Cardiac septum (tissue), 1 donor: ENCODE results near the gene WDR70. TPM values are rescaled to one million over a fixed set of nuclear protein-coding genes. Genes with fewer than 3 reads are reported as not detected.

Experiments
- DNase-seq: peaks from one replicate; pipeline ENCODE4 v3.0.0-alpha.2; 2020; ENCODE audit warnings: low spot score
- intact Hi-C: fragments of 100-400 bp; cut with DNase I; formaldehyde crosslinking; loops from one replicate; pipeline ENCODE4 v1.14.0; 2022
- total RNA-seq: library from RNA; stranded (reverse); fragmentation: NEBNext Ultra II Directional; extraction: Animal tissue kit (Norgen Biotek cat#: 25700); gene quantifications from one replicate; pipeline ENCODE4 v1.2.1, GENCODE V29; 2021
- donor health status: DM: no; HTN: no; CAD: no.

Gene WDR70
- total RNA-seq, 1 donor from 2014 or later: 16.0 TPM

DNA sequence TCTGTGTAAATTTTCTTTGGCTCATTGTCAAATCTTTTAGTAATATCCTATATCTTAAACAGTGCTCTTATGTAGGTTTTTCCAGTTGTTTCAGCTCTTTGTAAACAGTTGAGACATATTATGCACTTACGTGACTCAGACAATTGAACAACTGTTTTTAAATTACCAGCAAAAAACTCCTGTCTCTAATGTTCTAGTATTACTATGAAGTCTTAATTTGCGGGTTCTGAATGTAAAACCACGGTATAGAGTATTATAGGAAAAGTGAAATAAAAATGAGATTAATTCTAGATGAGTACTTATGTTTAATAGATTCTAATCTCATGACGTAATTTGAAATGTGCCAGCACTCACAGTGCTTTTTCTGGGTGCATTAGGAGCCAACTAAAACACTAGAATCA lies 324.7 kb downstream of the WDR70 start:
- intact Hi-C loops: no loop called here
- no peak for DNase-seq

DNA sequence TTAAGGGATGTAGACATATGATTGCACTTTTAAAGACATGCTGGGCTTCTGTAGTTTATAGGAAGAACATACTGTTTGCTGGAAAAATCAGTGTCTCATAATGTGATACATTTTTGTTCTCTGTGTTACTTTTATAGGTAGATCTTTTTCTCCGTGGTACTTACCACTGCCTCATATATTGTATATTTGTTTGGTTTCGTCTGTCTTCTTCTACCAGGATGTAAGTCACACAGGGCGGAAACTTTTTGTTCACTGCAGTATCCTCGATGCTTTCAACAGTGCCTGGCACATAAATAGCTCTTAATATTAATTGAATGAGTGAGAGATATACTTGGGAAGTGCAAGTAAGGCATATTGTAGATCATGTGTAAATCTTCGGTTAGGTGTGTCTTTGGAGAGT lies 325.3 kb downstream of the WDR70 start:
- intact Hi-C loops: no loop called here
- DNase-seq: no peak

DNA sequence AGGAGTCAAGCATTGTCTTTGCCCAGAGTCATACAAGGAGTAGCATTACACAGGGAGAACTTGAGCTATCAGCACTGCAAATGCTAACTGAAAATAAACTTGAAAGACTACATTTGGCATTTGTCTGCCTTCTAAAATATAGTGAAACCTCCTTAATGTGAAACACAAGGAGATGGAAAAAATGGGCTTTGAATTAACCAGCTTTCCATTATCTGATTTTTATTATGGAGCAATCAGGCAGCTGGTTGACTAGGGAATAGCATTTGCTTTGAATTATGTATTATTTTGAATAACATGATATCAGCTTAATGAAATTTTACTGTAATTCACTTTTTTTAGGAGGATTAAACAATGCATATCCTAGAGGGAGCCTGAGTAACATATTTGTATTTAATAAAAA lies 329.9 kb downstream of the WDR70 start:
- DNase-seq: no peak
- intact Hi-C loops: no loop called here

DNA sequence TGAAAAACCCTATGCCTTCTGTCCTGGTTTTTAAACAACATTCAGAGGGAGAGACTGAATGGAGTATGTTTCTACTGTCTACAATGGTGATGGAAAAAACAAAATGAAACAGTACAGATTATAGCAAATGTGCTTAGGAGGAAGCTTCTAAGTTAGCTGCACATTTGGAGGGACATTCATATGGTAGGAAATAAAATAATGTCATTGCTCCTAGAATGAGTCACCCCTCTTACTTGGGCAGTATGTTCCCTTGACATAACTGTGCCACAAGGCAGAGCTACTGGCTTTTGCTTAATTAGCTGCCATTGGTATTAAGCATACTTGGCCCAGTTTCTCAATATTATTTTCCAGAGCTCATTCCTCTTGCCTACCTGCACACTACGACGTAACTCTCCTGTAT lies 331.8 kb downstream of the WDR70 start:
- DNase-seq: no peak
- intact Hi-C loops: no loop called here

GRCh38 chr5:37712750-37713149 lies 333.6 kb downstream of the WDR70 start:
- DNase-seq: no peak
- intact Hi-C loops: no loop called here

DNA sequence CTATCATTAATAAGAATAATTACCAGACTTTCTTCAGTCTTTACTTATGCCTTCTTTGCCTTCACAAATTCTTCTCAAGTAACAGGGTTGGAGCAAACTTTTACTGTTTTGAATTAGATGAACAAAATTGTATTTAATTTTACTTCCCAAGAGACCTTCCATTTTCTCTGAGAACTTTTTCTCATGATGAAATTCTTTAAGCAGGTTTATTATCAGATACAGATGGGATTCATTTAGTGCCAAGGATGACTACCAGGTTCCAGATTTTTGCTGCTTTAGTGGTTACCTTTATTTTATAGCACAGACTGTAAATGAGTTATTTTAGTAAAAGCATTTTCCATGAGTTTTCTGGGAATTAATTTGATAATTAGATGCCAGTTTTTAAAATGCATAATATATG lies 335.6 kb downstream of the WDR70 start:
- intact Hi-C loops: no loop called here
- DNase-seq: no peak

DNA sequence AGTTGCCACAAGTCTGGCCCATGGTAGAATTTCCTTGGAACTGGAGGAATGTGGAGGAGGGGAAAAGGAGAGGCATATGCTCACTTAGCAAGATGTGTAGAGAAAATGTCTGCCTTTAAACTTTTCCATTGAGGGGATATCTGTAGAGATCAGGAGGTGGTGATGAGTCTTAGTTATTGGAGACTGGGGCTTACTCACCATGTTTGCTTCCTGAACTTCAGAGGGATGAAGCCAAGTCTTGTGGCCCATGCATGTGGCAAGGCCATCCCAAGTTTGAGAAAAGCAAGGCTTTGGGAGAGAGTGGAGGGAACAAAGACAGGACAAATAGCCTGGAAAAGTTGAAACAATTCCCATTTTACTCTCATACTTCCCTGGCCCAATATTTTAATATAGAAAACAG lies 336.2 kb downstream of the WDR70 start:
- intact Hi-C loops: no loop called here
- DNase-seq: no peak

- DNase-seq: no peak
- intact Hi-C loops: no loop called here
Observed at GRCh38 chr5:37715992-37716391, 336.9 kb downstream of the WDR70 start.

- intact Hi-C loops: no loop called here
Observed at GRCh38 chr5:37716405-37716804, 337.3 kb downstream of the WDR70 start.

DNA sequence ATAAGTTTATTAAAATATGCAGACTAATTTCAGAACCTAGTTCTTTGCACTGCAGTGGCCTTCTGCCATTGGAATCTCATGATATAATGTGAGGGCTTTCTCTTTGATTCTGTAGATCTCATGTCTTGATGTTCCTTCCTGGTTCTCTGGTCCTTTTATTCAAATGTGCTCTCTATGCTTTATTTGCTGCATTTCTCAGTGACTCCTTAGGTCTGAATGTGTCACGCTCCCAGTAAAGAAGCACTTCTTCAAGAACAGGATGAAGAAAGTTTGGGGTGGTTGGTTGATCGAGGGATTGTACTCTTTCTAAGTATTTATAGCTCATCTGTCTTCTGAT lies 338.1 kb downstream of the WDR70 start:
- intact Hi-C loops: no loop called here

More at GRCh38 chr5:37716405-37716804, 337.3 kb downstream of the WDR70 start:
- DNase-seq: no peak

GRCh38 chr5:37717613-37718431 lies 338.7 kb downstream of the WDR70 start:
- no peak for DNase-seq
- intact Hi-C loops: no loop called here

More for the DNA sequence above, 338.1 kb downstream of the WDR70 start:
- DNase-seq: no peak

DNA sequence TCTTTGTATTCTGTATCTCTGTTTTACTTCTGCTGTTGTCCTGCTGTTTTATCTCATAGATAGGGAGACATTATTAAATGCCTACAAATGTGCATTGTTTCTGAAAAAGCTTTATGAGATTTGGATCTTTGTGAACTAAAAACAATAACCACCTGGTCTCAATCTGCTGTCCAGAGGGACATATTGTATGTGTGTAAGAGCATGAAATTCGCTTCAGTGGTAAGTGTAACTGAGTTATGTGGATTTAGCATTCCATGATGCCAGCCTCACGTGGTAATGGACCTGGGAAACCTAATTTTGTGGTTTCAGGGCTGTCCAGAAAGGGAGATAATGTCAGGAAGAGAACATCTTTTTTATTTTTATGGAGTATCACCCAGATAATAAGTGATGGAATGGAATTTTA lies 341.4 kb downstream of the WDR70 start:
- intact Hi-C loops: no loop called here
- DNase-seq: no peak

GRCh38 chr5:37721447-37721871 lies 342.3 kb downstream of the WDR70 start:
- DNase-seq: no peak
- intact Hi-C loops: no loop called here

DNA sequence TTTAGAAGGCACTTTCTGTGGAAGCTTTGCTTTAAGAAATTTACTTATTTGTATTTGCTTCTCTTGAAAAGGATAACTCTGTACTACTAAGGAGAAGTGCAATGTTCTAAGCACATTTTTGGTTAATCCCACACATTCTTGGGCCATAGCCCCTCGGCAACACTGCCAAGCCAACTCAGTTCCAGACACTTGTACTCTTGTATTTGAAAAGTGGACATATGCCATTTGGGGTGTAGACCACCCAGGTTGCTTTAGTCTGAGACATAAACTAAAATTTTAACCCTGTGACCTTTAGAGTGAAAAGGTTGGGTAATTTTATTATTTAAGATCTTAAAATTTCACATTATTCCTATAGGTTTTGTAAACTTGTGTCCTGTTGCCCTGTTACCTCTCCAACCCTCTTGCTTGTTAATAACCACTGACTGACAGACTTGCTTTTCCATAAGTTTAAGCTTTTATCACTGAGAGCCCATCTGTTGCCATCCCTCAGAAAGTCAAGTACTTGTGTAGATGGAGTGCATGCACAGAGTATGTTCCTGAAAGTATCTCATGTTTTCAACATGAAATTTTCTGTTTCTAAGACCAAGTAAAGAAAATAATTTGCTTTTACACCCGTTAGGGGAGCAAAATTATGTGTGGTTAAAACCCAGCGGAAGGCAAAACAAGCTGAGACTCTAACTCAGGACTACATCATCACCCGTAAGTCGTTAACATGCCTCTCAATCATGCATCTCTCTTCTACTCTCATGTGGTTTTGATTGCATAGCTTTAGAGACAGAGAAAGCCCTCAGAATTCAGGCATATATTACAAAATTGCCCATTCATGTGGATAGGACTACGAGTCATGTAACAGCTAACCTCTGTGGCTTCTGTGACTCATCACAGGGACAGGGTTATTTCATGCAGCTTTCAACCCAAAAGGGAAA lies 343.4 kb downstream of the WDR70 start:
- DNase-seq: no peak
- intact Hi-C loops: no loop called here

GRCh38 chr5:37723162-37723961 lies 344.2 kb downstream of the WDR70 start:
- no peak for DNase-seq
- intact Hi-C loops: no loop called here

DNA sequence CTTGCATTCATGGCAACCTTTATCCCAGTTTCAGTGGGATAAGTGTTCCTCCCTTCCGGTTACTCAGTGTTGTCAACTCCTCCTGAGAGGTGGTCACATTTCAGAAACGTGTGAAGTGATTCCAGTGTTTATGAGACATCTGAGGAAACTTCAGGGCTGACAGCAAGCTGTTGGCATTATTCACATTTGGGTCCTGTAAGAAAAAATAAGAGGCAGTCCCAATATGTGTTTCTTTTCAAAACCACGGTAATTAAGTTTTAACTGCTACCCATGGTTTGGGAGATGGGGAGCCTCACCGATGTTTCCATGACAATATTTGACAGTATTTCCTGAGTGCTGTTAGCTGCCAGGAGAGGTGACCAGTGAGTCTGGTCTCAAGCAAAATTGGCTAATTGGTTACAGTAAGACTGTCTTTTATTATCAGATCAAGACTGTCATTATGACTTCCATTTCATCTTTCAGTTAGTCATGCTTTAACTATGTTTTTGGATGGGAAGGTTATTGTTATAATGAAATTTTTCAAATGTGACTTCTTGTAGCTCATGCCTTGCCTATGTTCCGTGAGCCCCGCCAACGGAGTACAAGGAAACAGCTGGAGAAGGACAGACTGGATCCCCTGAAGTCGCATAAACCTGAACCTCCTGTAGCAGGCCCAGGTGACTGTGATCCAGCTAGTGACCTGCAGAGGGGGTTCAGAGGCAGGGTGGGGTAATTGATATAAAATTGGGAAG lies 345.4 kb downstream of the WDR70 start:
- no peak for DNase-seq
- intact Hi-C loops: no loop called here

DNA sequence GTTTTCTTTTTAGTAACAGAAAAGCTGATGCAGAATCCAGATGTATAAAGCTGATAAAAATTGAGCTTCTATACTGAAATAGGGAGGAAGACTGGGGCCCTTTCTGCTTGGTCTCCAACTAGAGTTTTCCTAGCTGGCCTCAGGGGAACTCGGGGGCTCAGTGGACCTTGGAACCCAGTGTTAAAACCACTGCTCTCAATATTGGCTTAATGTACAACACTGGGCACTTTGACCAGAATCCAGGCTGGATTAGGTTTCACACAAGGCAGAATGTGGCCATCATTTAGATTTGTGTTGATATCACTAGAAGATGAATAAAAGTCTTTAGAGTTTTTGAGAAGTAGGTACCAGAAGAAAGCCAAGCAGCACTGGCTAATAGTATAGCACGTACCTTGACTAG lies 346.1 kb downstream of the WDR70 start:
- intact Hi-C loops: no loop called here
- no peak for DNase-seq

DNA sequence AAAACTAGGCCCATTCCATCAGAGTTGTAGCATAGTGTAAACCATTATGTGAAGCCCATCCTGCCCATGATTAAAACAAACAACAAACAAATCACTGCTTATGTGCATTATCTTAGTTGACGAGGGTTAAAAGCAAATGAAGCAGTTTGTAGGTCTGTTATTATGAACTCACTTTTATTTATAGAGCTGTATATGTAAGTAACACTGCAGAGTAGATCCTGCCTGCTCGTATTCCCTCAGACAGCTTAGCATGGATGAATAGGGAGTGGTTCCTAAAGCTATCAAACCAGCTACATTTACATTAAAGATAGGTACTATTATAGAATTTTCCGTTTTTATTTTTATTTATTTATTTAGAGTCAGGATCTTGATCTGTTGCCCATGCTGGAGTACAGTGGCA lies 348.1 kb downstream of the WDR70 start:
- intact Hi-C loops: no loop called here
- no peak for DNase-seq

GRCh38 chr5:37730896-37731455 lies 351.9 kb downstream of the WDR70 start:
- DNase-seq: no peak
- intact Hi-C loops: no loop called here
